Measurements from ENCODE around the gene CSTB. TPM values are rescaled to one million over a fixed set of nuclear protein-coding genes. Genes with fewer than 3 reads are reported as not detected.
A peak's percentile ranks its signal among the peaks of the same experiment; 100 is the strongest.

CSTB gene
- total RNA-seq, 4 donors from 2014 or later: 11.4 to 16.7 (median 13.3) TPM

DNA sequence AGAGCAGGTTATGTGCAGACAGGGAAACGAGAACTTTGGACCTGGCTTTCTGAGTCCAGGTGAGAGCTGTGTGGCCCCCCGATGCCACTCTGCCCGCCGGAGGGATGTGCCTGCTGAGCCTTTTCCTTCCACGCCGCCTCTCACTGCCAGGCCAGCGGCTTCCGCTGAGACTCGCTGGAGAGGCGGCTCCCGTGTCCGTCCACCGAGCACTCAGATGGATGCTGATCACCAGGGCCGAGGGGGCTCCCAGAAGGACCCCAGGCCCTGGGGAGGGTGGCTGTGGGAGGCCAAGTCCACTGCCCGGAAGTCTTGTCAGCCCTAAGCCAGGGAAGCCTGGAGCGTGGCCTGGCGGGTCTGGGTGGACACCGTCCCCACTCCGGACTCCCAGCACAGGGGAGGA lies 16.5 kb downstream of the CSTB start:
- H3K9me3 ChIP-seq: peaks cover 0 to 5% (median 0%) of the 10 kb centered on the region in 4 donors
- peak overlapping the region in 2 of 4 donors; percentile 64 to 68 for H3K27ac ChIP-seq
- TF ChIP-seq EP300 (IDR thresholded peaks at IDR 0.05) (no peak), POLR2A (IDR thresholded peaks at IDR 0.05) (no peak)
- TF ChIP-seq, protein P1, sequence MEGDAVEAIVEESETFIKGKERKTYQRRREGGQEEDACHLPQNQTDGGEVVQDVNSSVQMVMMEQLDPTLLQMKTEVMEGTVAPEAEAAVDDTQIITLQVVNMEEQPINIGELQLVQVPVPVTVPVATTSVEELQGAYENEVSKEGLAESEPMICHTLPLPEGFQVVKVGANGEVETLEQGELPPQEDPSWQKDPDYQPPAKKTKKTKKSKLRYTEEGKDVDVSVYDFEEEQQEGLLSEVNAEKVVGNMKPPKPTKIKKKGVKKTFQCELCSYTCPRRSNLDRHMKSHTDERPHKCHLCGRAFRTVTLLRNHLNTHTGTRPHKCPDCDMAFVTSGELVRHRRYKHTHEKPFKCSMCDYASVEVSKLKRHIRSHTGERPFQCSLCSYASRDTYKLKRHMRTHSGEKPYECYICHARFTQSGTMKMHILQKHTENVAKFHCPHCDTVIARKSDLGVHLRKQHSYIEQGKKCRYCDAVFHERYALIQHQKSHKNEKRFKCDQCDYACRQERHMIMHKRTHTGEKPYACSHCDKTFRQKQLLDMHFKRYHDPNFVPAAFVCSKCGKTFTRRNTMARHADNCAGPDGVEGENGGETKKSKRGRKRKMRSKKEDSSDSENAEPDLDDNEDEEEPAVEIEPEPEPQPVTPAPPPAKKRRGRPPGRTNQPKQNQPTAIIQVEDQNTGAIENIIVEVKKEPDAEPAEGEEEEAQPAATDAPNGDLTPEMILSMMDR (IDR thresholded peaks at IDR 0.05): no peak
- no peak overlapping the region for H3K4me3 ChIP-seq
- peaks cover 0 to 33% (median 0%) of the 10 kb centered on the region in 4 donors for H3K4me1 ChIP-seq
- DNase-seq (ENCODE audit: low spot score in 2 of 2): no peak
- WGBS, 2 donors: 92 to 93% methylated on average over 19 of the region's 19 CpGs
- H3K36me3 ChIP-seq: peaks cover 0 to 90% (median 13%) of the 10 kb centered on the region in 3 donors
- no peaks in the 10 kb centered on the region for H3K27me3 ChIP-seq

DNA sequence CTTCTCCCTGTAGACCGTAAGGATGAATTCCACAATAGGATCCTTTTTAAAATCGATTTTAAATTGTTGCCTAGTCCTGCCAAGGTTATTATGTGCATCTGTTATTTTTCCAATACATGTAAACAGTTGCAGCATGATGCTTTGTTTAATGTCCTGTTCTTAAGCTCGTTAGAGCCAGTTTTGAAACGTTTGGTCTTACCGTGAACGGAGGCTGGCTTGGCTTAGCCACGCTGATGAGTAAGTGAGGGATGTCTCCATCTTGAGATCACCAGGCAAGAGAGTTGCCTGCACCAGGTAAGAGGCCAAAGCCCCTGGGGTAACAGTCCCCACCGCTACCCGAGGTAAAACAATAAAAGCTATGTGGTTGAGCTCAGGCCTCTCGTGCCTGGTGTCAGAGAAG lies 17.3 kb downstream of the CSTB start:
- Histone ChIP-seq H3K27ac (peak overlapping the region; percentile 27 to 71 (median 62)), H3K4me1 (peaks cover 0 to 34% (median 0%) of the 10 kb centered on the region in 4 donors), H3K4me3 (no peak overlapping the region), H3K27me3 (no peaks in the 10 kb centered on the region), H3K9me3 (peaks cover 0 to 5% (median 0%) of the 10 kb centered on the region in 4 donors), H3K36me3 (peaks cover 2 to 94% (median 21%) of the 10 kb centered on the region in 3 donors)
- no peak for DNase-seq (ENCODE audit: low spot score in 2 of 2)
- TF ChIP-seq, protein P1 (IDR thresholded peaks at IDR 0.05): no peak
- TF ChIP-seq EP300 (IDR thresholded peaks at IDR 0.05) (no peak), POLR2A (IDR thresholded peaks at IDR 0.05) (no peak)
- 73 to 80% methylated on average over 10 of the region's 10 CpGs for WGBS, 2 donors

DNA sequence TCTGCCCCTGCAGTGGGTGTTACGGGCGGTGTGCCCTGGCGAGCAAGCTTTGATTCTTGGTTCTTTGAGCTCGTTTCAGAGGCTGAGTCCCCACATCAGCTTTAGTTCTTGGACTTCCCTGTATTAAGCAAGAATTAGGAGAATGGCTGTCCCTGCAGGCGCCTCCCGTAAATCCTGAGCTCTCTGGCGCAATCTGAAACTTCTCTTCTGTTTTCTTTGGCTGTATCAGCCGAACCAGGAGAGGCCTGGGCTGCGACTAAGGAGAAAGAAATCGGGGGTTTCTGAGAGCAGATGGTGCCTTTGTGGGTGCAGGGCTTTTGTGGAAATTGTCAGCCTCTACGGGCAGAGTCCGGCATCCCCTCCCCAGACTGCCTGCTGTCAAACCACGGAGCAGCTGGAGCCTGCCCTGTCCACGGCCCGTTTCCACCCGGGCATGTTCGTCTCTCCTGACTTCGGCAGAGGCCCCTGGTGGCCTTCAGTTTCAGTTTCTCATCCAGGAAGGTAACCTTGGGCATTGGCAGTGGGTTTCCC lies 17.9 kb downstream of the CSTB start:
- Histone ChIP-seq H3K9me3 (peaks cover 0 to 5% (median 0%) of the 10 kb centered on the region in 4 donors), H3K27ac (peak overlapping the region; percentile 39 to 71 (median 62)), H3K4me1 (peaks cover 0 to 34% (median 0%) of the 10 kb centered on the region in 4 donors), H3K27me3 (no peaks in the 10 kb centered on the region), H3K4me3 (peak overlapping the region in 1 of 4 donors; percentile 24), H3K36me3 (peaks cover 3 to 94% (median 22%) of the 10 kb centered on the region in 3 donors)
- 41 to 63% methylated on average over 18 of the region's 18 CpGs for WGBS, 2 donors
- TF ChIP-seq POLR2A (IDR thresholded peaks at IDR 0.05) (no peak), EP300 (IDR thresholded peaks at IDR 0.05) (peak in 1 of 2 donors; percentile 83)
- peak in 1 of 2 donors; percentile 67 for DNase-seq (ENCODE audit: low spot score in 2 of 2)

DNA sequence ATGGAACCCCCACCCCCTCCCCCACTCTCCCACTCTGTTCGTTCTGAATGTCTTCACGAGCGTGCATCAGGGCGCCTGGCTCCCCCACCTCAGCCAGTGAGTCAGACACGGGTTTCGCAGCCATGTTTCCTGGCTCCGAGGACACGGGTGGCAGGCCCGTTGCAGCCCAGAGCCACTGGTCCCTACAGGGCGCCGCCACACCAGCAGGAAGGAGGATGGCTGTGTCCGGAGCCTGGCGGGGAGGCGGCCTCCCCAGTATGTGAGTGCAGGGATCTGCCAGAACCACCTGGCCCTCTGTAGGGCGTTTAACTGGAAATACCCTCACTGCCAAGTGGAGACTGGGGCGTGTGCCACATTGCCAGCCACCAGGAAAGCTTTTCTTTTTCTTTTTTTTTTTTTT lies 18.5 kb downstream of the CSTB start:
- Histone ChIP-seq H3K4me3 (no peak overlapping the region), H3K27me3 (no peaks in the 10 kb centered on the region), H3K4me1 (peaks cover 0 to 34% (median 0%) of the 10 kb centered on the region in 4 donors), H3K27ac (peak overlapping the region; percentile 39 to 71 (median 62)), H3K9me3 (no peaks in the 10 kb centered on the region), H3K36me3 (peaks cover 3 to 94% (median 22%) of the 10 kb centered on the region in 3 donors)
- WGBS, 2 donors: 79 to 85% methylated on average over 12 to 16 of the region's 16 CpGs
- TF ChIP-seq, protein P1 (IDR thresholded peaks at IDR 0.05): no peak
- no peak for DNase-seq (ENCODE audit: low spot score in 2 of 2)

DNA sequence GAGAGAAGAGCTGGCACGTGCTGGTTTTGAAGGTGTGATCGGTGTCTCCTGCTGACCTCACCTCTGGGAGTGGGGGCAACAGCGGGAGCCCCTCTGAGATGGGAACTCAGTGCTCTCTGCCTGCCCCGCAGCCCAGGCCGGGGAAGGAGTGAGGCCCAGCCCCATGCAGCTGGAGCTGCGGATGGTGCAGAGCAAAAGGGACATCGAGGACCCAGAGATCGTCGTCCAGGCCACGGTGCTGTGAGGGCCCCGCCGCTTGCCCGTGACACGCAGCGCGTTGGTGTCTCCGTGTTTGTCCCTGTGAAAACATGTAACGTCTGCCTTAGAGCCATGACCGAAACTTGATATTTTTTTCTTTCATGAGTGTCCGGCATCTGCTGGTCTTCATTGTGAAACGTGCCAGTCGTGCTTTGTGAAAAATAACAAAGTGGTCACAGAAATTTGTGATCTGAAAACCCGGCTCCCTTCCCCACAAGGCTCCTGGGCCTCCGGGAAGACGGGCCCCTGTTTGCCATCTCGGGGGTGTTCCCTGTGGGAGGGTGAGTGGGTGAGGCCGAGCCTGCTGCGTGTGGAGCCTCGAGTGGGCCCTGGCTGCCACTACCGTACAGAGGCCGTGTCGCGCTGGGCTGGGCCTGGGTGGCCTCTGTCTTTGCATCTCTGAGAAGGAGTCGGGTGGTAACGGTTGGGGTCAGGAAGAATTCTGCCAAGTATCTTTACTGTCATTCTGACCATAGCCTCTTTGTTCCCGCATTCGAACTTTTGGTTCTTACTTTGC lies 20.1 kb downstream of the CSTB start:
- no peak for DNase-seq (ENCODE audit: low spot score in 2 of 2)
- no peak overlapping the region for H3K27ac ChIP-seq
- H3K9me3 ChIP-seq: no peaks in the 10 kb centered on the region
- H3K27me3 ChIP-seq: no peaks in the 10 kb centered on the region
- WGBS, 2 donors: 85 to 93% methylated on average over 37 of the region's 37 CpGs
- H3K4me1 ChIP-seq: peaks cover 0 to 34% (median 0%) of the 10 kb centered on the region in 4 donors
- peaks cover 3 to 94% (median 22%) of the 10 kb centered on the region in 3 donors for H3K36me3 ChIP-seq
- no peak for TF ChIP-seq EP300 (IDR thresholded peaks at IDR 0.05)
- TF ChIP-seq, protein P1 (IDR thresholded peaks at IDR 0.05): no peak
- no peak overlapping the region for H3K4me3 ChIP-seq

Data from tibial nerve (tissue), 4 donors.